Retinal pigment epithelial cell (primary cell): Measurements from ENCODE around the gene CDRT15.
"Not testable (repeated sequence)": the region's sequence is repeated elsewhere in the genome, so short reads cannot be mapped to it uniquely, and the experiment has no call there.

Experiments
- DNase-seq: peaks from one replicate; pipeline ENCODE4 v3.0.0-alpha.2; 2010; ENCODE audit warnings: low read depth
- H3K4me3 ChIP-seq: 2 replicates; pipeline ENCODE4 v1.5.1; 2011; ENCODE audit warnings: mild to moderate bottlenecking, low read length, control low read depth, moderate library complexity
- CTCF ChIP-seq: conservative IDR thresholded peaks from 2 replicates; pipeline ENCODE4 v1.5.1; 2011; ENCODE audit warnings: low read depth, low read length, control low read depth, inconsistent platforms

CDRT15 gene

DNA sequence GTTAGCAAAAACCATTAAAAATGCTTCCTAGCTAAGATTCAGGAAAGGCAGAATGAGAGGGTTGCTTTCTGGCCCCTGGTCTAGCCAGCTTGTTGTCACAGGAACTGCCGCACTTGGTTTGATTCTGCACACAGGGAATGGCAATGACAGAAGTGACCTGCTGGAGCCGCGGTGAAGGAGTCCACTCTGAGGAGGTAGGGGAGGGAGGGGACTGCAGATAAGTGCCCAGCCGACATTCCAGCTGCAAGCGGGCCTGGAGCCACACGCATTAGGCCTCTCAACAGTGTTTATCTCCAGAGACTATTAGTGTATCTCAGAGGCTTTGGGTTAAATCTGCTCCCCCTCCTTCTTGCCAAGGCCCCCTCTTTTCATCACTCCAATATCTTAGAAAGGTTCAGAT is 38.6 kb downstream of the CDRT15 start:
- no peak for TF ChIP-seq CTCF
- no peak for DNase-seq
- H3K4me3 ChIP-seq = no peak overlapping the region

- TF ChIP-seq CTCF = no peak
- no peak overlapping the region for H3K4me3 ChIP-seq
- no peak for DNase-seq
These were observed 39.1 kb downstream of the CDRT15 start for GRCh38 chr17:14197586-14197985.

GRCh38 chr17:14197057-14197456 is 39.6 kb downstream of the CDRT15 start:
- TF ChIP-seq CTCF = no peak

GRCh38 chr17:14196377-14196997 is 40.2 kb downstream of the CDRT15 start:
- peak; percentile 36 for TF ChIP-seq CTCF

More at GRCh38 chr17:14197057-14197456, 39.6 kb downstream of the CDRT15 start:
- no peak overlapping the region for H3K4me3 ChIP-seq
- DNase-seq = no peak

DNA sequence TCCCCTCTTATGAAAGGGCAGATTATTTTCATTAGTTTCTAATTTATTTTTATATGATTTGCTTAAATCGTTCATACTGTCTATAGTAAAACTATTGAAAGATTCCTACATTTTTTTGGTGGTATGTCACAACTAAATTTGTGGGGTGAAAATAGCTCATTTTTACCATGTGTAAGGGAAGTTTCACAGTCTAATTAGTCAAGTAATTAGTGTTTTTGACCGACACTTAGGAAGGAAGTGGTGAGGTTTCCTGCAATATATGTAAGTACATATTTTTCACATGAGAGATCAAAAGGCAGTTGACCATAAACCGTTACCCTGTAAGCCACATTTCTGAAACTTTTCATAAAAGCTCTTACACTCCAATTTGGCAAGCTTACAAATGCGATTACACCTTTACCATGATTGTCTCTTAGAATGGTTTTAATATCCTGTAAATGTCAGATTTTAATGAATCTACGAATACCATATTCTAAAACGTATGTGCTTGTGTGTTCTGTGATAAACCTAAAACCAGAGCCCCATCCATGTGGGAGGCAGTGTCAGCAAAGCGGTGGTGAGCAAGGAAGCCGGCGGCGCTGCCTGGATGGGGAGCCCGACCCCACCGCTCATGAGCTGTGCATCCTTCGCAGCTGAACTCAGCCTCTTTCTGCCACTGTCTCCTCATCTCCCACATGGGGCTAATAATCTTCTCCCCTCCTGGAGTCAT is 43.9 kb downstream of the CDRT15 start:
- not testable (repeated sequence) for DNase-seq, H3K4me3 ChIP-seq

More at GRCh38 chr17:14196377-14196997, 40.2 kb downstream of the CDRT15 start:
- H3K4me3 ChIP-seq = no peak overlapping the region
- DNase-seq = no peak

DNA sequence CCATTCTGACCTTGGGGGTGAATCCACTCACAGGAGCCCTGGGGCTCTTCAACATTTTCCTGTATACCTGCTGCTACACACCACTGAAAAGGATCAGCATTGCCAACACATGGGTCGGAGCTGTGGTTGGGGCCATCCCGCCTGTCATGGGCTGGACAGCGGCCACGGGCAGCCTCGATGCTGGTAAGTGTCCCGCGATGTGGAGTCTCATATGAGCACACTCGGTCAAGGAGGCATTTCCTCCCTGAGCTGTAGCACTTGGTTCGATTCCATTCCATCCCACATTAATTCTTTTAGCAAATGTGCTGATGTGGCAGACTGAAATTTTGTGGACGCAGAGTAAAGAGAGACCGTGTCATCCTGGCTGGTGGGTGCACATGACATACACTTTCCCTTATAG is 44.6 kb downstream of the CDRT15 start:
- not testable (repeated sequence) for DNase-seq, H3K4me3 ChIP-seq

- DNase-seq = not testable (repeated sequence)
These were observed 45.2 kb downstream of the CDRT15 start for GRCh38 chr17:14191469-14191868.

GRCh38 chr17:14190774-14191173 is 45.9 kb downstream of the CDRT15 start:
- not testable (repeated sequence) for H3K4me3 ChIP-seq, DNase-seq

More at GRCh38 chr17:14191469-14191868, 45.2 kb downstream of the CDRT15 start:
- not testable (repeated sequence) for H3K4me3 ChIP-seq

DNA sequence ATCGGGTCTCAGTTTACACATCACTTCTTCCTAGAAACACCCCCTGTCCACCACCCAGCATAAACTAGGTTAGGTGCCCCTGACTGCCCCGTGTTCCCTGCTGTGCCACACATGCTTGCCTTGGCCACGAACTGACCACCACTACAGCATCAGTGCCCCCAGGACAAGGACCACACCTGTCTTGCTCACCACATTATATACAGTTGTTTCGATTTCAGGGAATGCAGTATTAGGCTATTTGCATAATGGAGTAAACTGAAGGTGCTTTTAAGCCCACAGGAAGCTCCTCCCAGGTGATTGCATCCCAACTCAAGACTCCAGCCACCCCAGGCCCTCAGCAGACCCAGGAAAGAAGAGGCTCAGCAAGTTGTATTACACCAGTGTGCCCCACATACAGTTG is 50.2 kb downstream of the CDRT15 start:
- not testable (repeated sequence) for H3K4me3 ChIP-seq, DNase-seq
